ENCODE measurements around the gene RBMS3. TPM values are rescaled to one million over a fixed set of nuclear protein-coding genes. Genes with fewer than 3 reads are reported as not detected.

Gene RBMS3
- total and polyA plus RNA-seq, 2 of the 13 experiments (the other 11 are each of a cell fraction or from before 2014, with no cell fraction given) = not detected

DNA sequence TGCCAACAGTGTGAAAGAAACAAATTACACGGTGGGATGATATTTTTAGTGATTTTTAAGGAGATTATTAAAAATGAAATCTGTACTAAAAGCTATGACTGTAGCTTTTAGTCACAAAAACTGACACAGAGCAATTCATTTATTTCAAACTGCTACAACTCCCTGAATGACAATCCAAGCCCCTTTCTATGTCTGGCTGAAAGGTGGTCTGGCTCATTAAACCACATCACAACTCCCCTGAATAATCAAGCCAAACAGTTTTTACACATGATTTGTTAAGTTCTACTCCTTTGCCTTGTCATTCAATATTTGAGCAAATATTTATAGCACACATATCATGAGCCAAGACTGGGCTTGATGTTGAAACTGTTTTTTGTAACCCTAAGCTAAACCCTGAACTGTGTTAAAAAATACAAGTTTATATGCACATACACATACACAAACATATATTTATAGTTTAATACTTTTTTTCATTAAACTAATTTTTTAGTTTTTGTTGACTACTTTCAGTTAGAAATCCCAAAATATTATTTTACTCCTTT lies 125.5 kb downstream of the RBMS3 start:
- Histone ChIP-seq H3K4me1 (ENCODE audit: insufficient read depth, low read length) (no peaks in the 10 kb centered on the region), H2AFZ (ENCODE audit: low read length) (no peak overlapping the region), H4K20me1 (ENCODE audit: insufficient read depth, low read length) (no peaks in the 10 kb centered on the region), H3K27ac (ENCODE audit: extremely low read length, insufficient read depth, low read length) (no peak overlapping the region), H3K9me3 (ENCODE audit: low read length) (no peaks in the 10 kb centered on the region), H3K4me2 (ENCODE audit: low read depth, low read length) (no peak overlapping the region), H3K9ac (ENCODE audit: insufficient read depth, low read depth, low read length) (no peak overlapping the region), H3K4me3 (replicated peaks in 1 of 3; ENCODE audit: insufficient read depth in 1 of 3, low read depth in 2 of 3, low read length in 3 of 3) (no peak overlapping the region), H3K36me3 (replicated peaks in 1 of 2; ENCODE audit: control insufficient read depth in 1 of 2, insufficient read depth in 2 of 2, low read length in 2 of 2) (no peaks in the 10 kb centered on the region), H3K27me3 (ENCODE audit: control insufficient read depth in 1 of 2, insufficient read depth in 2 of 2, low read length in 2 of 2) (no peaks in the 10 kb centered on the region), H3K79me2 (ENCODE audit: insufficient read depth, low read length) (no peaks in the 10 kb centered on the region)
- 0% methylated on average over 1 of the region's 1 CpG for WGBS (ENCODE audit: low lambda C conversion rate)
- DNase-seq (ENCODE audit: low spot score) (no peak), ATAC-seq (no peak), FAIRE-seq (no peak)
- no TSS peak for BruUV-seq (replicated peaks)
- in situ Hi-C loops (cut with HindIII; ENCODE audit: extremely low pct_ligation_motif_present, low pct_unique_long_range_greater_than_20kb) = no loop called here
- TF ChIP-seq CREB1 (IDR thresholded peaks at IDR 0.05) (no peak), CREB1 (CRISPR knock-in tag; IDR thresholded peaks at IDR 0.05) (no peak), FLYWCH1 (CRISPR knock-in tag; IDR thresholded peaks at IDR 0.05) (no peak), HNRNPK (IDR thresholded peaks at IDR 0.05; ENCODE audit: low read depth, low read length, poor library complexity, severe bottlenecking) (no peak), SETDB1 (CRISPR knock-in tag; IDR thresholded peaks at IDR 0.05; ENCODE audit: borderline replicate concordance) (no peak), ZNF414 (CRISPR knock-in tag; IDR thresholded peaks at IDR 0.05) (no peak), EHMT2 (IDR thresholded peaks at IDR 0.05; ENCODE audit: borderline replicate concordance, low read depth, low read length) (no peak), SP4 (CRISPR knock-in tag; IDR thresholded peaks at IDR 0.05) (no peak), ZNF607 (CRISPR knock-in tag; IDR thresholded peaks at IDR 0.05; ENCODE audit: borderline replicate concordance) (no peak), ZNF569 (CRISPR knock-in tag; IDR thresholded peaks at IDR 0.05; ENCODE audit: borderline replicate concordance) (no peak), ZNF614 (CRISPR knock-in tag; IDR thresholded peaks at IDR 0.05; ENCODE audit: borderline replicate concordance) (no peak), MIER3 (CRISPR knock-in tag; IDR thresholded peaks at IDR 0.05; ENCODE audit: borderline replicate concordance) (no peak), SIX1 (CRISPR knock-in tag; IDR thresholded peaks at IDR 0.05; ENCODE audit: borderline replicate concordance) (no peak), ERF (CRISPR knock-in tag; IDR thresholded peaks at IDR 0.05) (no peak)
- TF ChIP-seq, protein P1, sequence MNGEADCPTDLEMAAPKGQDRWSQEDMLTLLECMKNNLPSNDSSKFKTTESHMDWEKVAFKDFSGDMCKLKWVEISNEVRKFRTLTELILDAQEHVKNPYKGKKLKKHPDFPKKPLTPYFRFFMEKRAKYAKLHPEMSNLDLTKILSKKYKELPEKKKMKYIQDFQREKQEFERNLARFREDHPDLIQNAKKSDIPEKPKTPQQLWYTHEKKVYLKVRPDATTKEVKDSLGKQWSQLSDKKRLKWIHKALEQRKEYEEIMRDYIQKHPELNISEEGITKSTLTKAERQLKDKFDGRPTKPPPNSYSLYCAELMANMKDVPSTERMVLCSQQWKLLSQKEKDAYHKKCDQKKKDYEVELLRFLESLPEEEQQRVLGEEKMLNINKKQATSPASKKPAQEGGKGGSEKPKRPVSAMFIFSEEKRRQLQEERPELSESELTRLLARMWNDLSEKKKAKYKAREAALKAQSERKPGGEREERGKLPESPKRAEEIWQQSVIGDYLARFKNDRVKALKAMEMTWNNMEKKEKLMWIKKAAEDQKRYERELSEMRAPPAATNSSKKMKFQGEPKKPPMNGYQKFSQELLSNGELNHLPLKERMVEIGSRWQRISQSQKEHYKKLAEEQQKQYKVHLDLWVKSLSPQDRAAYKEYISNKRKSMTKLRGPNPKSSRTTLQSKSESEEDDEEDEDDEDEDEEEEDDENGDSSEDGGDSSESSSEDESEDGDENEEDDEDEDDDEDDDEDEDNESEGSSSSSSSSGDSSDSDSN (CRISPR knock-in tag; IDR thresholded peaks at IDR 0.05) = no peak
- TF ChIP-seq, protein P2, sequence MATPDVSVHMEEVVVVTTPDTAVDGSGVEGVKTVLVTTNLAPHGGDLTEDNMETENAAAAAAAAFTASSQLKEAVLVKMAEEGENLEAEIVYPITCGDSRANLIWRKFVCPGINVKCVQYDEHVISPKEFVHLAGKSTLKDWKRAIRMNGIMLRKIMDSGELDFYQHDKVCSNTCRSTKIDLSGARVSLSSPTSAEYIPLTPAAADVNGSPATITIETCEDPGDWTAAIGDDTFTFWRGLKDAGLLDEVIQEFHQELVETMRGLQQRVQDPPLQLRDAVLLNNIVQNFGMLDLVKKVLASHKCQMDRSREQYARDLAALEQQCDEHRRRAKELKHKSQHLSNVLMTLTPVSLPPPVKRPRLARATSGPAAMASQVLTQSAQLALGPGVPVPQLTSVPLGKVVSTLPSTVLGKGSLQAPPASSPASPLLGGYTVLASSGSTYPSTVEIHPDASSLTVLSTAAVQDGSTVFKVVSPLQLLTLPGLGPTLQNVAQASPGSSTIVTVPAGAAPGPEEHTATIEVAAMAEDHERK (CRISPR knock-in tag; IDR thresholded peaks at IDR 0.05; ENCODE audit: low read depth) = no peak
- ChIA-PET POLR2A (no interaction called here), CTCF (ENCODE audit: low intra/inter-chr PET ratio, low total read pairs) (no interaction called here)
- intact Hi-C loops (cut with micrococcal nuclease; ENCODE audit: unreplicated experiment) = no loop called here
